ENCODE data around the gene KRTAP20-1. TPM values are rescaled to one million over a fixed set of nuclear protein-coding genes. Genes with fewer than 3 reads are reported as not detected.

The KRTAP20-1 gene
- total RNA-seq, result not detected in 2 replicates
- long read RNA-seq, result 0 reads

GRCh38 chr21:30616125-30616524 is at the start of gene KRTAP20-1:
Gene KRTAP20-1, plus strand, starts transcription at chr21:30616425. Its CDS starts 30 bp downstream, at chr21:30616455.
- no peak for DNase-seq (ENCODE audit: low read depth, low spot score)
- no peak for TF ChIP-seq CTCF (conservative IDR thresholded peaks at IDR 0.05)
- Mint-ChIP-seq H3K4me1 (no peaks in the 10 kb centered on the region), H3K27ac (ENCODE audit: unreplicated experiment) (no peak within 1 kb of the TSS), H3K27me3 (ENCODE audit: low read depth) (no peaks in the 10 kb centered on the region), H3K36me3 (ENCODE audit: low read depth) (peaks cover 2% of the 10 kb centered on the region), H3K9me3 (peaks cover 6% of the 10 kb centered on the region), H3K4me3 (no peak within 1 kb of the TSS)

GRCh38 chr21:30567617-30568016 is 48.6 kb upstream of the KRTAP20-1 start:
- no peaks in the 10 kb centered on the region for H3K36me3 Mint-ChIP-seq (ENCODE audit: low read depth)
- no peaks in the 10 kb centered on the region for H3K4me1 Mint-ChIP-seq
- no peaks in the 10 kb centered on the region for H3K27me3 Mint-ChIP-seq (ENCODE audit: low read depth)
- no peak for DNase-seq (ENCODE audit: low read depth, low spot score)
- no peak for TF ChIP-seq CTCF (conservative IDR thresholded peaks at IDR 0.05)
- no peak overlapping the region for H3K27ac Mint-ChIP-seq (ENCODE audit: unreplicated experiment)
- H3K4me3 Mint-ChIP-seq, result no peak overlapping the region
- H3K9me3 Mint-ChIP-seq, result peaks cover 13% of the 10 kb centered on the region

- no peak for DNase-seq (ENCODE audit: low read depth, low spot score)
- no peak overlapping the region for H3K4me3 Mint-ChIP-seq
- no peaks in the 10 kb centered on the region for H3K36me3 Mint-ChIP-seq (ENCODE audit: low read depth)
- H3K9me3 Mint-ChIP-seq, result peaks cover 6% of the 10 kb centered on the region
- TF ChIP-seq CTCF (conservative IDR thresholded peaks at IDR 0.05), result no peak
- H3K4me1 Mint-ChIP-seq, result no peaks in the 10 kb centered on the region
- H3K27ac Mint-ChIP-seq (ENCODE audit: unreplicated experiment), result no peak overlapping the region
- H3K27me3 Mint-ChIP-seq (ENCODE audit: low read depth), result no peaks in the 10 kb centered on the region
These were observed 38.5 kb upstream of the KRTAP20-1 start for GRCh38 chr21:30577766-30578165.

- Mint-ChIP-seq H3K27me3 (ENCODE audit: low read depth) (no peaks in the 10 kb centered on the region), H3K4me3 (no peak overlapping the region), H3K36me3 (ENCODE audit: low read depth) (no peaks in the 10 kb centered on the region), H3K9me3 (no peaks in the 10 kb centered on the region), H3K4me1 (peaks cover 9% of the 10 kb centered on the region), H3K27ac (ENCODE audit: unreplicated experiment) (no peak overlapping the region)
- TF ChIP-seq CTCF (conservative IDR thresholded peaks at IDR 0.05), result no peak
- no peak for DNase-seq (ENCODE audit: low read depth, low spot score)
These were observed 36.9 kb upstream of the KRTAP20-1 start for GRCh38 chr21:30579346-30579745.

- H3K27me3 Mint-ChIP-seq (ENCODE audit: low read depth), result no peaks in the 10 kb centered on the region
- DNase-seq (ENCODE audit: low read depth, low spot score), result no peak
- no peak overlapping the region for H3K27ac Mint-ChIP-seq (ENCODE audit: unreplicated experiment)
- no peak overlapping the region for H3K4me3 Mint-ChIP-seq
- peaks cover 9% of the 10 kb centered on the region for H3K4me1 Mint-ChIP-seq
- peaks cover 3% of the 10 kb centered on the region for H3K9me3 Mint-ChIP-seq
- H3K36me3 Mint-ChIP-seq (ENCODE audit: low read depth), result no peaks in the 10 kb centered on the region
- no peak for TF ChIP-seq CTCF (conservative IDR thresholded peaks at IDR 0.05)
These were observed 36.1 kb upstream of the KRTAP20-1 start for GRCh38 chr21:30580132-30580531.

GRCh38 chr21:30582870-30583269 is 33.4 kb upstream of the KRTAP20-1 start:
- DNase-seq (ENCODE audit: low read depth, low spot score), result no peak
- Mint-ChIP-seq H3K27me3 (ENCODE audit: low read depth) (no peaks in the 10 kb centered on the region), H3K36me3 (ENCODE audit: low read depth) (no peaks in the 10 kb centered on the region), H3K27ac (ENCODE audit: unreplicated experiment) (no peak overlapping the region), H3K4me1 (peaks cover 9% of the 10 kb centered on the region), H3K9me3 (peaks cover 6% of the 10 kb centered on the region), H3K4me3 (no peak overlapping the region)
- TF ChIP-seq CTCF (conservative IDR thresholded peaks at IDR 0.05), result no peak

All from neural crest cell (in vitro differentiated cells).